ENCODE measurements around the gene TREM2.

The TREM2 gene

GRCh38 chr6:41159415-41160082 is 3.4 kb downstream of the TREM2 start:
- Histone ChIP-seq H3K4me2 (ENCODE audit: low read depth, low read length) (no peak overlapping the region), H3K27ac (ENCODE audit: low read length) (no peak overlapping the region), H3K9me2 (replicated peaks; ENCODE audit: insufficient read depth, low read length) (no peaks in the 10 kb centered on the region), H3K79me2 (ENCODE audit: low read length) (no peaks in the 10 kb centered on the region), H3K9me3 (replicated peaks; ENCODE audit: insufficient read depth, low read length) (no peaks in the 10 kb centered on the region), H3K36me3 (replicated peaks; ENCODE audit: insufficient read depth, low read length) (no peaks in the 10 kb centered on the region), H4K20me1 (ENCODE audit: insufficient read depth, low read length) (no peaks in the 10 kb centered on the region), H3K9ac (ENCODE audit: low read length) (no peak overlapping the region), H3F3A (ENCODE audit: insufficient read depth, low read length) (no peaks in the 10 kb centered on the region), H3K27me3 (replicated peaks; ENCODE audit: insufficient read depth, low read length) (no peaks in the 10 kb centered on the region), H3K4me3 (ENCODE audit: low read length) (no peak overlapping the region), H2AFZ (ENCODE audit: low read length) (no peak overlapping the region), H3K4me1 (ENCODE audit: low read length) (no peaks in the 10 kb centered on the region)
- TF ChIP-seq CTCF (IDR thresholded peaks at IDR 0.05; ENCODE audit: low read length): no peak
- TF ChIP-seq EZH2phosphoT487 (IDR thresholded peaks at IDR 0.05; ENCODE audit: low read length): no peak
- TF ChIP-seq EZH2 (optimal IDR thresholded peaks at IDR 0.05; ENCODE audit: low read depth, low read length): no peak
- no peak for DNase-seq

- Histone ChIP-seq H2AFZ (ENCODE audit: low read length) (no peak overlapping the region), H3K4me2 (ENCODE audit: low read depth, low read length) (no peak overlapping the region), H3K79me2 (ENCODE audit: low read length) (no peaks in the 10 kb centered on the region), H3K27ac (ENCODE audit: low read length) (no peak overlapping the region), H3K9ac (ENCODE audit: low read length) (no peak overlapping the region), H4K20me1 (ENCODE audit: insufficient read depth, low read length) (no peaks in the 10 kb centered on the region), H3K36me3 (replicated peaks; ENCODE audit: insufficient read depth, low read length) (no peaks in the 10 kb centered on the region), H3K4me1 (ENCODE audit: low read length) (no peaks in the 10 kb centered on the region), H3K27me3 (replicated peaks; ENCODE audit: insufficient read depth, low read length) (no peaks in the 10 kb centered on the region), H3K4me3 (ENCODE audit: low read length) (no peak overlapping the region), H3F3A (ENCODE audit: insufficient read depth, low read length) (no peaks in the 10 kb centered on the region), H3K9me3 (replicated peaks; ENCODE audit: insufficient read depth, low read length) (no peaks in the 10 kb centered on the region), H3K9me2 (replicated peaks; ENCODE audit: insufficient read depth, low read length) (no peaks in the 10 kb centered on the region)
- TF ChIP-seq EZH2phosphoT487 (IDR thresholded peaks at IDR 0.05; ENCODE audit: low read length): no peak
- TF ChIP-seq CTCF (IDR thresholded peaks at IDR 0.05; ENCODE audit: low read length): no peak
- TF ChIP-seq EZH2 (optimal IDR thresholded peaks at IDR 0.05; ENCODE audit: low read depth, low read length): no peak
- no peak for DNase-seq
These were observed 5.6 kb downstream of the TREM2 start for GRCh38 chr6:41157323-41157722.

- no peak for TF ChIP-seq CTCF (IDR thresholded peaks at IDR 0.05; ENCODE audit: low read length)
- no peak for TF ChIP-seq EZH2phosphoT487 (IDR thresholded peaks at IDR 0.05; ENCODE audit: low read length)
- TF ChIP-seq EZH2 (optimal IDR thresholded peaks at IDR 0.05; ENCODE audit: low read depth, low read length): no peak
These were observed 6.1 kb downstream of the TREM2 start for GRCh38 chr6:41156771-41157170.

More at GRCh38 chr6:41156771-41157170, 6.1 kb downstream of the TREM2 start:
- no peaks in the 10 kb centered on the region for H3F3A ChIP-seq (ENCODE audit: insufficient read depth, low read length)
- H4K20me1 ChIP-seq (ENCODE audit: insufficient read depth, low read length): no peaks in the 10 kb centered on the region
- H3K9me2 ChIP-seq (replicated peaks; ENCODE audit: insufficient read depth, low read length): no peaks in the 10 kb centered on the region
- H3K9ac ChIP-seq (ENCODE audit: low read length): no peak overlapping the region
- H3K4me1 ChIP-seq (ENCODE audit: low read length): no peaks in the 10 kb centered on the region
- H3K36me3 ChIP-seq (replicated peaks; ENCODE audit: insufficient read depth, low read length): no peaks in the 10 kb centered on the region
- no peak overlapping the region for H3K4me3 ChIP-seq (ENCODE audit: low read length)
- H3K27me3 ChIP-seq (replicated peaks; ENCODE audit: insufficient read depth, low read length): no peaks in the 10 kb centered on the region
- H3K27ac ChIP-seq (ENCODE audit: low read length): no peak overlapping the region
- H3K79me2 ChIP-seq (ENCODE audit: low read length): no peaks in the 10 kb centered on the region
- DNase-seq: no peak
- no peak overlapping the region for H3K4me2 ChIP-seq (ENCODE audit: low read depth, low read length)
- H2AFZ ChIP-seq (ENCODE audit: low read length): no peak overlapping the region
- no peaks in the 10 kb centered on the region for H3K9me3 ChIP-seq (replicated peaks; ENCODE audit: insufficient read depth, low read length)

Measured in MM.1S (cell line).